Left ventricle myocardium inferior (tissue), 1 donor: Measurements from ENCODE around the gene MATR3. TPM values are rescaled to one million over a fixed set of nuclear protein-coding genes. Genes with fewer than 3 reads are reported as not detected.

Experiments
- DNase-seq: peaks from one replicate; pipeline ENCODE4 v3.0.0-alpha.2; 2020
- H3K27ac ChIP-seq: fragments of 200-600 bp; replicated peaks from 2 replicates; pipeline ENCODE4 v1.8.0; 2021
- H3K27me3 ChIP-seq: fragments of 200-600 bp; 2 replicates; pipeline ENCODE4 v1.8.0; 2021; ENCODE audit warnings: low read depth
- H3K36me3 ChIP-seq: fragments of 200-600 bp; 2 replicates; pipeline ENCODE4 v1.8.0; 2021
- H3K4me1 ChIP-seq: fragments of 200-600 bp; 2 replicates; pipeline ENCODE4 v1.8.0; 2021
- H3K4me3 ChIP-seq: fragments of 200-600 bp; 2 replicates; pipeline ENCODE4 v1.8.0; 2021; ENCODE audit warnings: mild to moderate bottlenecking, moderate library complexity
- H3K9me3 ChIP-seq: fragments of 200-600 bp; replicated peaks from 2 replicates; pipeline ENCODE4 v1.8.0; 2021
- CTCF ChIP-seq: fragments of 200-600 bp; IDR thresholded peaks from 2 replicates; pipeline ENCODE4 v1.8.0; 2021; ENCODE audit warnings: antibody characterized with exemption, mild to moderate bottlenecking, borderline replicate concordance
- intact Hi-C: fragments of 100-400 bp; cut with micrococcal nuclease; formaldehyde crosslinking; loops from one replicate; pipeline ENCODE4 v1.11.0; 2022
- total RNA-seq: library from RNA; stranded (reverse); fragmentation: NEBNext Ultra II Directional; extraction: Animal tissue kit (Norgen Biotek cat#: 25700); gene quantifications from one replicate; pipeline ENCODE4 v1.2.1, GENCODE V29; 2021
- donor health status: DM: no; HTN: yes; CAD: no; lungs with severe emphysema.

Gene MATR3
- total RNA-seq, 1 donor from 2014 or later = 121 TPM

- no peak overlapping the region for H3K4me3 ChIP-seq
- no peaks in the 10 kb centered on the region for H3K27me3 ChIP-seq
- intact Hi-C loops = no loop called here
- peak overlapping the region; percentile 78 for H3K27ac ChIP-seq
- no peak for DNase-seq
- no peak for TF ChIP-seq CTCF
- H3K36me3 ChIP-seq = peaks cover 57% of the 10 kb centered on the region
- no peaks in the 10 kb centered on the region for H3K9me3 ChIP-seq
- H3K4me1 ChIP-seq = peaks cover 53% of the 10 kb centered on the region
These were observed 78.2 kb downstream of the MATR3 start for GRCh38 chr5:139371482-139372435.

- Histone ChIP-seq H3K4me1 (peaks cover 35% of the 10 kb centered on the region), H3K4me3 (no peak overlapping the region), H3K36me3 (peaks cover 28% of the 10 kb centered on the region), H3K27ac (peak overlapping the region; percentile 78), H3K27me3 (no peaks in the 10 kb centered on the region), H3K9me3 (no peaks in the 10 kb centered on the region)
- intact Hi-C loops = no loop called here
- TF ChIP-seq CTCF = no peak
- DNase-seq = no peak
These were observed 81.4 kb downstream of the MATR3 start for GRCh38 chr5:139374909-139375308.

DNA sequence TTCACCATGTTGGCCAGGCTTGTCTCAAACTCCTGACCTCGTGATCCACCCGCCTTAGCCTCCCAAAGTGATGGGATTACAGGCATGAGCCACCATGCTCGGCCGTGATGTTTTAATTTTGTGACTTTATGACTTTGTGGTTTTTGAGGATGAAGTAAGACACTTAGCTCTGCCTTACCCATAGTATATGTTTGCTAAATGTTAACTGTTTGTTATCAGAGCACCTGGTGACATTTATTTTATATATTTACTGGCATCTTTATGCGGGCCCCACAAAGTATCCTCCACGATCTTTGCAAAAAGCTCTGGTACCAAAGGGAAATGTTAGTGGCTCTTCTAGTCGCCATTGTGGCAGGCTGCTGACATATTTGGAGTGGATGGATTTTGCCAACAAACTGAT lies 82.8 kb downstream of the MATR3 start:
- no peak overlapping the region for H3K27ac ChIP-seq
- peaks cover 15% of the 10 kb centered on the region for H3K36me3 ChIP-seq
- H3K27me3 ChIP-seq = no peaks in the 10 kb centered on the region
- H3K4me1 ChIP-seq = peaks cover 34% of the 10 kb centered on the region
- no peak for DNase-seq
- TF ChIP-seq CTCF = no peak
- H3K9me3 ChIP-seq = no peaks in the 10 kb centered on the region
- intact Hi-C loops = no loop called here
- H3K4me3 ChIP-seq = no peak overlapping the region

- no peak for DNase-seq
- no peaks in the 10 kb centered on the region for H3K9me3 ChIP-seq
- peaks cover 26% of the 10 kb centered on the region for H3K4me1 ChIP-seq
- intact Hi-C loops = no loop called here
- peaks cover 9% of the 10 kb centered on the region for H3K36me3 ChIP-seq
- H3K27ac ChIP-seq = no peak overlapping the region
- no peak overlapping the region for H3K4me3 ChIP-seq
- no peak for TF ChIP-seq CTCF
- no peaks in the 10 kb centered on the region for H3K27me3 ChIP-seq
These were observed 83.7 kb downstream of the MATR3 start for GRCh38 chr5:139377226-139377625.

GRCh38 chr5:139378101-139378825 lies 84.7 kb downstream of the MATR3 start:
- Histone ChIP-seq H3K4me1 (peaks cover 15% of the 10 kb centered on the region), H3K4me3 (no peak overlapping the region), H3K36me3 (peaks cover 3% of the 10 kb centered on the region), H3K27ac (no peak overlapping the region), H3K9me3 (no peaks in the 10 kb centered on the region), H3K27me3 (no peaks in the 10 kb centered on the region)
- DNase-seq = no peak
- intact Hi-C loops = no loop called here
- TF ChIP-seq CTCF = no peak
